G401 (cell line): ENCODE data around the gene PSD4. TPM values are rescaled to one million over a fixed set of nuclear protein-coding genes. Genes with fewer than 3 reads are reported as not detected.

Experiments
- DNase-seq: peaks from one replicate; pipeline ENCODE4 v3.0.0-alpha.2; 2015; ENCODE audit warnings: low spot score
- in situ Hi-C: cut with HindIII; loops from 2 replicates; pipeline ENCODE4 v1.10.0; 2016; ENCODE audit warnings: low sequenced_read_pairs, mixed read lengths
- total RNA-seq: library from RNA; depleted of rRNA; stranded (reverse); fragments of >200 nt; shearing (Covaris generic); gene quantifications from 2 replicates; pipeline ENCODE4 v1.2.3, GENCODE V29; 2014

PSD4 gene
- total RNA-seq, 1 experiment from 2014 or later = not detected

DNA sequence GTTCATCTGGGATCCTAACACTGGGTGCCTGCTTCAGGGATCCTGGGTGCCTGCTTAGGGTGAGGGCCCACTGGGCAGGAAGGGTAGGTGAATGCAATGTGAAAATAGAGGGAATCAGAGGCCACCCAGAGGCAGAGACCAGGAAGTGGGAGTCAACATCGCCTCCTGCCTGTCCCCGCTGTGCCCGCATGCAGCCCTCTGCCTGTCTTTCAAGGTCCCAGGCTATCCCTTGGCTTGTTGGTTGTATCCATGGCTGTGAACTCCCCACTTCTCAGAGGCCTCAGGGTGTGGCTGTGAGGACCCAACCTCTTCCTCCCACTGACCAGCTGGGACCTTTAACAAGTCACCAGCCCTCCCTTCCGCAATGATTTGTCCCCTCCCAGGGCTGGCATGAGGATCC is 26.5 kb downstream of the PSD4 start:
- in situ Hi-C loops = no loop called here
- no peak for DNase-seq

- in situ Hi-C loops = no loop called here
Measured at GRCh38 chr2:113200736-113201490, 27.1 kb downstream of the PSD4 start.

DNA sequence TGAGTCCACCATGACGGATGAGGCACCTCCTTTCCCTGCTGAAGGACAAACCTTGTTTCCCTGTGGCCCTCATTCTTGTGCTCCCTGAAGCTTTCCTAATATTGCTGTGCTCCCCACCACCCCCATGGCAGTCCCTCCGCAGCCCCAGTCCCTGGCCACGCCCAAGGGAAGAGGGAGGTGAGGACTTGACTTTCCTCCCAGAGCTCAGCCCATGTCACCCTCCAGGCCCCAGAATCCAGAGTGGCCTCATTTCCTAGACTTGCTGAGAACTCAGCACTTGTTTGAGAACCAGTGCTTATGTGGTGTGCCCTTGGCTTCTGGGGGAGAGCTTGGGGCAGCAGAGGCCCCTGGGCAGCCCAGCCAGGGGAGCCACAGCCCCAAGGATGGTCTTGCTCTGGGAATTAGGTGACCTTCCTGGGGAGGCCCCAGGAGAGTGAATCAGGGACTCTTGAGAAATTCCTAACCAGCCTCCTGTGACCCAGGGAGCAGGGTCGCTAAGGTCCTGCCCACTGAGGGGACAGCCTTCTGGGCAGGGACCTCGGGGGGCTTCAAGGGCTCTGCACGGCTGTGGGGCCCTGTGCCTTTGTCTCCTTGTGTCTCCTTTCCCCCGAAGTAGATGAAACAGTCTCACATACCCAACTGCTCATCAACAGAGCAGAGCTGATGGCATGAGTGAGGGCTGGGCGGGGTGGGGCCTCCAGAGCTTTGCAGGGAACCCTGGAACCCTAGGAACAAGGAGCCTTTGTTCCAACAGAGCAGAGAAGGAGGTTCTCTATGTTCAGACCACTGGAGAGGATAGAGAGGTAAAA is 27.9 kb downstream of the PSD4 start:
- no peak for DNase-seq
- in situ Hi-C loops = no loop called here

More at GRCh38 chr2:113200736-113201490, 27.1 kb downstream of the PSD4 start:
- DNase-seq = no peak

DNA sequence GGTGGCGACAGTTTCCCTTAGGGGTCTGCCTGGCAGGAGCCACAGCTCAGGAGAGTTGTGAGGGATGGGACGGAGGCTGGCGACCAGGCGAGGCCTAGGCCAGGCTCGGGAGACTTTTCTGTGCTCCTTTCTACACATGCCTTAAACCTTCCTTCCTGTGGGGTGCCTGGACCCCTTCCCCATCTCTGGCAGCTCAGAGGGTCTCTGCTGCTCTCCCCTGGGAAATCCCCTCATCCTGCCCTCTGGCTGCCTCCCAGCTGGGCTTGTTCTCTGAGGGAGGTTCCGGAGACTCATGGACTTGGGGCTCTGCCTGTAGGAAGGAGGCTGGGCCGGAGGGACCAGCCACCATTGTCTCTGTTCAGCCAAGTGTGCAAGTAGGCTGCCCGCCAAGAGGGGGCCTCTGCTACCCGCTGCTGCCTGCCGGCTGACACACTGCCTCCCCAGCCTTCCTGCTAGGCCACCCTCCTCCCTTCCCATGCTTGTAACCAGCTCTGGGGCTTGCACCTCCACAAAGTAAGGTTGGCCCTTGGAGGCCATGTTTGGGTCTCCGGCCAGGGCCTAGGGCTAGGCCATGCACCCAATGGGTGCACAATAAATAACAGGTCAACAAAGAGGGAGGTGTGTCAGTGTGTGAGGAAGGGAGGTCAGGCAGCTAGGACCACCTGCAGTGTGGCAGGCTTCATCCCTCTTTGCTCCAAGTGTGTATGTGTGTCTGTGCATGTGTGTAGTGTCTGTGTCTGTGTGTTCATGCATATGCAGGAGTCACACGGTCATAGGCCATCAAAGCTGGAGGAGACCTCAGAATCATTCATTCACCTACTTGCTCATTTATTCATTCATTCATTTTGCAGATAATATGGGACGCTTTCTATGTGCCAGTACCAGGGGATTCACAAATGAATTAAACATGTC is 28.8 kb downstream of the PSD4 start:
- in situ Hi-C loops = no loop called here
- no peak for DNase-seq

DNA sequence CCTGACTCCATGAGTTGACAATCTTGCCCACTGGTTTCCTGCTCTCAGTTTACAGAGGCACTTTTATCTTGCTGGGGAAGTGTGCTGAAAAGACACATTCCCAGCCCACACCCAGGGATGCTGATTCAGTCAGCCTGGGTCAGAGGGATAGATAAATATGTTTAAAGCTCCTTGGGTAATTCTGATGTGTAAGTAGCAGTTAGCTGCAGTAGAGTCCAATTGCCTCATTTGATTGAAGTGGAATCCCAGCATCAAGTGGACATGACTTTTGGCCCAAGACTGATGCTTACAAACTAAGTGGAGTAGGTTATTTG is 29.4 kb downstream of the PSD4 start:
- DNase-seq = no peak
- in situ Hi-C loops = no loop called here

- peak; percentile 61 for DNase-seq
- in situ Hi-C loops = no loop called here
Measured at GRCh38 chr2:113203901-113204519, 30.2 kb downstream of the PSD4 start.

DNA sequence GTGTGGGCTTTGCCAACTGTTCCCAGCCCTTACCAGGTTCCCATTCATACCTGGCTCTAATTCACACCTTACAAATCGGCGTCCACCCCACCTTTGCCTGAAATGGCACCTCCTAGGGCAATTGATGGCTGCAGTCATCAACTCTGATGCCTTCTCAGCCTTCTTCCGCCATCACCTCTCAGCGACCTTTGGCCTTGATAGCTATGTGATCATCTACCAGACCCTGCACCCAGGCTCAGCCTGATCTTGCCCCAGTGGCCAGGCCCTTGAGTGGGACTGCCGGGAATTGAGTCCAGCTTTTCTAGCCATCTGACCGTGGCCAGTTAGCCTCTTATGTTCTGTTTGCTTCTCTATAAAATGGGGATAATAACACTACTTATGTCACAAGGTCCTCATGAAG is 32.5 kb downstream of the PSD4 start:
- in situ Hi-C loops = no loop called here
- no peak for DNase-seq

GRCh38 chr2:113207021-113207420 is 33.2 kb downstream of the PSD4 start:
- in situ Hi-C loops = no loop called here
- DNase-seq = no peak

- in situ Hi-C loops = no loop called here
- DNase-seq = no peak
Measured at GRCh38 chr2:113208396-113208795, 34.6 kb downstream of the PSD4 start.

- in situ Hi-C loops = no loop called here
- DNase-seq = no peak
Measured at GRCh38 chr2:113209011-113209645, 35.4 kb downstream of the PSD4 start.

DNA sequence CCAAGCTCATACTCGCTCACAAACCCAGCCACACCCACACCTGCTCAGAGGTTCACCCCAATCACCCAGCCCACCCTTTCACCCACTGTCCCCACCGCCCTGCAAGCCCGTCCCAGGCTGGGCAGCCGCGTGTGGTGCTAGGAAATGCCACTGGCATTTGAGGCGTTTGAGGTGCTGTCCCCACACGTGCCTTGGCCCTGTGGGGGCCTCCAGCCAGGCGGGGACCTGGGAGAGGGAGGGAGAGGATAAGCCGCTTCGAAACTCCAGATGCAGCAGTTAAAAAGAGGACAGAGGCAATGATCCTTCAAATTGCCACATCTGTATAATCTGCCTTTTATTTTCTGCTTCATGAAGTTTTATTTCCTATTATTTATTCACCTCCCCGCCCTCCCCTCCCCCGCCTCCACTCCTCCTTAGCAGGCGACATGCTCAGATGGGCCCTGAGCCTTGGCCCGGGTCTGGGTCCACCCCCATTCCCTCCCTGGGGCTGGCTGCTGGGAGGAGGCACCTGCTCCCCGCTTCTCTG is 35.9 kb downstream of the PSD4 start:
- no peak for DNase-seq
- in situ Hi-C loops = no loop called here

DNA sequence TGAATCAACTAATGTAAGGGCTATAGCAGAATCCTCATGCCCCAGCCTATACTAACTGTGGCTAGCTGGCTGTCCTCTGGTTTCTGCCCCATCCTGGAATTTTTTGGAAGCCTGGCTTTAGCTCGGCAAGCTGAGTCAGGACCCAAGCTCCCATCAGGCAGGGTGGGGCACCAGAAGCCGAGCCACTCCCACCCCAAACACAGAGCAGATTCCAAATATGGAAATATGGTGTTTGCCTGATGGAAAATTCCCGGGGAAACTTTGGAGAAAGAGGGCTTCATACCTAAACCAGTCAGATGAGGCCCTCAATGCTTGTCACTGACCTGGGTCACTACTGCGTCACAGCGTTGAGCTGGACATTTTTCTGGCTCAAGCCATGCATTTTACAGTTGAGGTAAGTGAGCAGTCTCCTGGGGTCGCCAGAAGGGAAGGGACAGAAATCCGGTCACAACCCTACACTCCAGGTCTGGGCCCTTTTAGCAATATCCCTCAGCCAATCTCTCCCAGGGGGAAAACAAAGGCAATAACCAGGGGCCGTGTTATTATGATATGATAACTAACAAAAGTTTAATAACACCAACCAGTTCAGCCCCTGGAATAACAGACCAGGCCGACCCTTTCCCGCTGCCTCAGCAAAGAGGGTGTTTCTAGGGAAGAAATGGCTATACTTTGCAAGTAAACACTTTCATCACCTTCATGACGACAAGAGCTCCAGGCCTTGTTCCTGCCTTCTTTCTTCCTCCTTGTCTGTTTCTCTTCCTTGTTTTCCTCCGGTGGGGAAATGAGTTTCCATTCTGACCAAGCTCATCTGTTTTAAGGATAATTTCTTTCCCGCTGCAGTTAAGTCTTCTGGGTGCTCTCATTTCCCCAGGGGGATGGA is 37.7 kb downstream of the PSD4 start:
- in situ Hi-C loops = no loop called here
- no peak for DNase-seq

DNA sequence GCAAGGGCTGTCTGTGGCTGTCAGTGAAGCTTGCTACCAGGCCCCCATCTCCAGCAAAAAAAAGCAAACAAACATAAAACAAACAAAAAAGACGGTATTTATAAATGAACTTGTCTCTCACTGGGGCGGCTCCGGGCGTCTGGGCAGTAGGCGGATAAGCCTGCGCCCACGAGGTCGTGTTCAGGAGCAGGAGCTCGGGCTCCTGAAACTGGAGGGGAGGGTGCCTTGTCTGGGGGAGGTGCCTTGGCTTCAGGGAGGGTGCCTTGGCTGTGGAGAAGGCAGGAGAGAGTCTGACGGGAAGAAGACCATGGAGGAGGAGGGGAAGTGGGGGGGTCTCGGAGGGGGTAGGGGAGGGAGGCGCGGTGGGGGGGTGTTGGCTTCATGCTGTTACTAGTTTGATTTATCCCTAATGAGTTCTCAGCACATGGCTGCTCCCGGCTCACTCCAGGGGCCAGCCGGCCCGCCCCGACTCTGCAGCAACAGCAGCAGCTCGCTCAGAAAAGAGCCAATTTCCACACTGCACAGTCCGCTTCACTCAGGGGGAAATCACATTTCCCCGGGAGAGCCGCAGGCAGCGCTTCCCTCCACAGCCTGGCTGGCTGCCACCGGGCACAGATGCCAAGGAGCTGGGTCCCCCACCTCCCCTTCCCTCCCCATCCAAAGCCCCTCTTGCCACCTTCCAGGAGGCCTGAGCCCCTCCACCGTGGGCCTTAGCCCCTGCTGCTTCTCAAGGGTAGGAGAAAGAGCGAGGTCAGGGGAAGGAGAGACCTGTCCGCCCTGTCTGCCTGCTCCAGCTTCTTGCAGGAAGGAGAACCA is 38.7 kb downstream of the PSD4 start:
- no peak for DNase-seq
- in situ Hi-C loops = no loop called here

DNA sequence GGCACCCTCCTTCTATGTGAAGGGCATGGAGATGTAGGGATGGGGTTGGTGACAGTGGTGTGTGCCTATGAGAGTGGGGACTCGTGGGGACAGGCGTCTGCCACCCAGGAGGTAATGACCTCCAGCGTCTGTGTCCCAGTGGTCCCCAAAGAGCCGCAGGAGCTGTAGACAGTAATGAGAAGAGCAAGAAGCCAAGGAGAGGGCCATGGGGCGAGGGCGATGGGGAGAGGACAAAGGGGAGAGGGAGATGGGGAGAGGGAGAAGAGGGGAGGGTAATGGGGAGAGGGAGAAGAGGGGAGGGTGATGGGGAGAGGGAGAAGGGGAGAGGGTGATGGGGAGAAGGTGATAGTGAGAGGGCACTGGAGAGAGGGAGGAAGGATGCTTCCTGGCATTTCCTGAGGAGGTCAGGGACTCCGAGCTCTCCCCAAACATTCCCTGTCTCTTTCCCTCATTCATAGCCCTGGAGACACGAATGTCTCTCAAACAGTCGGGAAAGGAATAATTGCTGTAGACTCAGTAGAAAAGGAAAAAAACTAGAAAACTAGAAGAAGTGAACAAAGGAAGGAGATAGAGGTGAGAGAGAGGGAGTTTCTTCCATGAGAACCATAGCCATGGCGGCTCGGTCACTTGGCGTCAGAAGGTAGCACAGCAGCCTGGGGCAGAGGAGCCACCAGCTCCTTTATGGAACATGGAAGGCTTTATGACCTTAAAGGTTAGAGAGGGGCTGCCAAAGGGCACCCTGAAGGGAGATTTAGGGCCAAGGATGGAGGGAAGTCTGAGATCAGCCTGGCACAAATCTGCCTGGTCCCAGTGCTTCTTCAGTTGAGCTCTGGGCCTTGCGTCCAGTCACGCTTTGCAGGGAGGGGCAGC is 39.5 kb downstream of the PSD4 start:
- DNase-seq = no peak
- in situ Hi-C loops = no loop called here

DNA sequence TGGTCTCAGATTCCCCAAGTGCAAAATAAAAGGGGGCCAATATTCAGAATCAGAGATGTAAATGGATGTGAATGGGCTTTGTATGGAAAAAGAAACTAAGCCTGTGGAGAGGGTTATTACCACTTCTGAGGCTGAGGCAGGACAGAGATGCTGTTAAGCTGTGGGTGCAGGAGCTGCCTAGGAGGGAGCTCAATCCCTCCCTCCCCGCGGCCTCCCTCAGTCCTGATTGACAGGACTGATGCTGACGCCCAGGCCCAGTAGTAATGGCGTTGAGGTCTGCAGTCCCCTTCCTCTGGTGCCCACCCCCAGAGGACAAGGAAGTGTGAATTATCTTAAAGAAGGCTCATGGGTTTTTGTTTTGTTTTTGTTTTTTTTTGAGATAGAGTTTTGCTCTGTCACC is 40.4 kb downstream of the PSD4 start:
- no peak for DNase-seq
- in situ Hi-C loops = no loop called here

- DNase-seq = no peak
- in situ Hi-C loops = no loop called here
Measured at GRCh38 chr2:113215056-113215455, 41.3 kb downstream of the PSD4 start.
